Measurements from ENCODE around the gene C12orf57. TPM values are rescaled to one million over a fixed set of nuclear protein-coding genes. Genes with fewer than 3 reads are reported as not detected.

Gene C12orf57
- total and polyA plus RNA-seq, 10 of the 15 experiments (the other 5 are each of a cell fraction or from before 2014, with no cell fraction given) = 64.5 to 377 (median 211) TPM

GRCh38 chr12:6925239-6925539 lies 18.6 kb upstream of the C12orf57 start (continued):
- TF ChIP-seq, protein P1, sequence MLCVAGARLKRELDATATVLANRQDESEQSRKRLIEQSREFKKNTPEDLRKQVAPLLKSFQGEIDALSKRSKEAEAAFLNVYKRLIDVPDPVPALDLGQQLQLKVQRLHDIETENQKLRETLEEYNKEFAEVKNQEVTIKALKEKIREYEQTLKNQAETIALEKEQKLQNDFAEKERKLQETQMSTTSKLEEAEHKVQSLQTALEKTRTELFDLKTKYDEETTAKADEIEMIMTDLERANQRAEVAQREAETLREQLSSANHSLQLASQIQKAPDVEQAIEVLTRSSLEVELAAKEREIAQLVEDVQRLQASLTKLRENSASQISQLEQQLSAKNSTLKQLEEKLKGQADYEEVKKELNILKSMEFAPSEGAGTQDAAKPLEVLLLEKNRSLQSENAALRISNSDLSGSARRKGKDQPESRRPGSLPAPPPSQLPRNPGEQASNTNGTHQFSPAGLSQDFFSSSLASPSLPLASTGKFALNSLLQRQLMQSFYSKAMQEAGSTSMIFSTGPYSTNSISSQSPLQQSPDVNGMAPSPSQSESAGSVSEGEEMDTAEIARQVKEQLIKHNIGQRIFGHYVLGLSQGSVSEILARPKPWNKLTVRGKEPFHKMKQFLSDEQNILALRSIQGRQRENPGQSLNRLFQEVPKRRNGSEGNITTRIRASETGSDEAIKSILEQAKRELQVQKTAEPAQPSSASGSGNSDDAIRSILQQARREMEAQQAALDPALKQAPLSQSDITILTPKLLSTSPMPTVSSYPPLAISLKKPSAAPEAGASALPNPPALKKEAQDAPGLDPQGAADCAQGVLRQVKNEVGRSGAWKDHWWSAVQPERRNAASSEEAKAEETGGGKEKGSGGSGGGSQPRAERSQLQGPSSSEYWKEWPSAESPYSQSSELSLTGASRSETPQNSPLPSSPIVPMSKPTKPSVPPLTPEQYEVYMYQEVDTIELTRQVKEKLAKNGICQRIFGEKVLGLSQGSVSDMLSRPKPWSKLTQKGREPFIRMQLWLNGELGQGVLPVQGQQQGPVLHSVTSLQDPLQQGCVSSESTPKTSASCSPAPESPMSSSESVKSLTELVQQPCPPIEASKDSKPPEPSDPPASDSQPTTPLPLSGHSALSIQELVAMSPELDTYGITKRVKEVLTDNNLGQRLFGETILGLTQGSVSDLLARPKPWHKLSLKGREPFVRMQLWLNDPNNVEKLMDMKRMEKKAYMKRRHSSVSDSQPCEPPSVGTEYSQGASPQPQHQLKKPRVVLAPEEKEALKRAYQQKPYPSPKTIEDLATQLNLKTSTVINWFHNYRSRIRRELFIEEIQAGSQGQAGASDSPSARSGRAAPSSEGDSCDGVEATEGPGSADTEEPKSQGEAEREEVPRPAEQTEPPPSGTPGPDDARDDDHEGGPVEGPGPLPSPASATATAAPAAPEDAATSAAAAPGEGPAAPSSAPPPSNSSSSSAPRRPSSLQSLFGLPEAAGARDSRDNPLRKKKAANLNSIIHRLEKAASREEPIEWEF (IDR thresholded peaks at IDR 0.05; ENCODE audit: insufficient replicate concordance, low read depth, low read length) = no peak

DNA sequence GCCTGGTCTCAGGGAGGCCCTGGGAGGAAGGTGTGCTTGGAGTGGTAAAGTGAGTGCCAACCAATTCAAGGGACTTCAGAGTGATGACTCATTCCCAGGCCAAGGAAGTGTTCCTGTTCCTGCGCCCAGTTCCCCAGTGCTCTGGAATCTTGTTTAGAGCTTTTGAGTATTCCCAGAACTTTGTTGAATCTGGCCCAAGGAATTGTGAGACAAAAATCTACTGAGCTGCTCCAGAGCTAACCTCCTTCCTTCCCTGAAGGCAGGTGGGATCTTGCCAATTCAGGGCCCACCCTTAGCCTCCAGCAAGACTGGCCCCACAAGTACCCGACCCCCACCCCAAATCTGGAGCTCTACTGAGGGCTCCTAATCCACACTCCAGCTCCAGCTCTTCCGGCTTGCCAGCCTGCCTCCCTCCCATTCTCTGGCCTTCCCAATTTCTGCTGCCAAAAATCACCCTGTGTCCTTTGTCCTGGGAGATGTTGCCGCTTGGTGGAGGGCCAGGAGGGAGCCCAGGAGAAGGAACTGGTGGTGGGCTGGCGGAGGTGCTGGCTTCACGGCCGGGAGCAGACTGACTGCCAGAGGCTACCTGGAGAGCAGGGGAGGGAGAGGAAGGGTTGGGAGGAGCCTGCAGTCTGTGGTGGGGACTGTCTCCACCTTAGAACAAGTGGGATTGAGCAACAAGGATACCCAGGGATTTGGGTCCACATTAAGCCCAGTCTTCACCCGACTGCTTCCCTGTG lies 18.1 kb upstream of the C12orf57 start:
- peaks cover 35% of the 10 kb centered on the region for H3K79me2 ChIP-seq (ENCODE audit: control insufficient read depth, insufficient read depth, low read length)
- POLR2A ChIA-PET = interaction anchor here (0.5 to 4.8 kb wide), 17 partner anchors 11 to 464 kb away, joined by 3 to 28 read pairs (median 4); partner anchors contain the start of genes C12orf57, C1RL, ENO2 and LRRC23
- CTCF ChIA-PET = interaction anchor here (0.5 to 6.2 kb wide), 21 partner anchors 8 to 185 kb away, joined by 3 to 111 read pairs (median 11); partner anchors contain the start of genes C12orf57, C1RL, ENO2 and LPCAT3
- peaks cover 0 to 8% of the 10 kb centered on the region in 2 experiments; a peak in 2 of 4 replicates for H3K36me3 ChIP-seq (ENCODE audit: control insufficient read depth in 2 of 2, insufficient read depth in 2 of 2, low read length in 1 of 2)
- ATAC-seq = no peak
- FAIRE-seq = no peak
- TF ChIP-seq NR2F1 (conservative IDR thresholded peaks at IDR 0.05) = no peak
- TF ChIP-seq SP1 (IDR thresholded peaks at IDR 0.05; ENCODE audit: low read depth, low read length) = peak; percentile 24
- no peak for TF ChIP-seq RUNX3 (IDR thresholded peaks at IDR 0.05; ENCODE audit: low read length)
- TF ChIP-seq EP300 (IDR thresholded peaks at IDR 0.05; ENCODE audit: borderline replicate concordance in 1 of 2, control insufficient read depth in 1 of 2, low read depth in 2 of 2, low read length in 2 of 2) = no peak
- no peak for TF ChIP-seq BHLHE40 (IDR thresholded peaks at IDR 0.05; ENCODE audit: borderline replicate concordance in 1 of 2, low read depth in 2 of 2, low read length in 1 of 2)
- TF ChIP-seq POLR2A (IDR thresholded peaks at IDR 0.05; ENCODE audit: low read depth, low read length) = peak; percentile 42; the same call in 1 of the 2 replicates
- TF ChIP-seq IRF4 (IDR thresholded peaks at IDR 0.05; ENCODE audit: low read depth, low read length) = no peak
- no peak for TF ChIP-seq TCF7 (IDR thresholded peaks at IDR 0.05; ENCODE audit: borderline replicate concordance)
- TF ChIP-seq CHD4 (IDR thresholded peaks at IDR 0.05) = no peak
- no peak for TF ChIP-seq NR2C1 (IDR thresholded peaks at IDR 0.05)
- TF ChIP-seq MXI1 (IDR thresholded peaks at IDR 0.05; ENCODE audit: low read depth, low read length) = no peak
- H3K27ac ChIP-seq (ENCODE audit: control insufficient read depth, insufficient read depth) = no peak overlapping the region
- RAD21 ChIA-PET (ENCODE audit: unreplicated experiment) = interaction anchor here (0.9 to 4.6 kb wide), 12 partner anchors 11 to 186 kb away, joined by 3 to 45 read pairs (median 6); partner anchors contain the start of genes C12orf57, C1RL, LPCAT3 and RNU7-1
- H4K20me1 ChIP-seq (ENCODE audit: control insufficient read depth, insufficient read depth) = no peaks in the 10 kb centered on the region
- SMC1A ChIA-PET (ENCODE audit: uncharacterized antibody, unreplicated experiment) = interaction anchor here (1.0 to 3.9 kb wide), 11 partner anchors 9 to 74 kb away, joined by 3 to 29 read pairs (median 5); partner anchors contain the start of genes C12orf57 and RNU7-1
- no peak overlapping the region for H3K4me3 ChIP-seq
- DNase-seq (ENCODE audit: low read depth, low spot score) = no peak
- 84% methylated on average over 8 of the region's 8 CpGs for WGBS (ENCODE audit: insufficient coverage, insufficient replicate concordance, low lambda C conversion rate, missing lambda C conversion rate)
- H2AFZ ChIP-seq (ENCODE audit: control insufficient read depth, low read depth, low read length) = no peak overlapping the region
- no peaks in the 10 kb centered on the region for H3K9me3 ChIP-seq (replicated peaks; ENCODE audit: control insufficient read depth, insufficient read depth, low read length)
- intact Hi-C loops (cut with micrococcal nuclease; ENCODE audit: unreplicated experiment) (loop anchor here (2.0 kb wide), 2 partner anchors 13 to 57 kb away; no protein-coding TSS in a partner anchor), in situ Hi-C loops (cut with MboI) (no loop called here)
- no TSS peak for BruUV-seq (replicated peaks)
- H3K4me2 ChIP-seq (ENCODE audit: control insufficient read depth, insufficient read depth) = no peak overlapping the region
- peaks cover 52% of the 10 kb centered on the region for H3K4me1 ChIP-seq (ENCODE audit: control insufficient read depth, insufficient read depth, low read length)
- no peaks in the 10 kb centered on the region for H3K27me3 ChIP-seq (replicated peaks in 1 of 2; ENCODE audit: control insufficient read depth in 2 of 2, insufficient read depth in 2 of 2, low read length in 1 of 2)
- H3K9ac ChIP-seq (ENCODE audit: control insufficient read depth, insufficient read depth, low read length) = no peak overlapping the region

Measured in GM12878 (cell line).